Esophagus squamous epithelium (tissue), 4 donors: Measurements from ENCODE around the gene ENDOU.
A peak's percentile ranks its signal among the peaks of the same experiment; 100 is the strongest.

ENCODE experiments used
- CTCF ChIP-seq, 6 experiments: fragments of 450-650 bp in 4 of 6; fragments of 200-600 bp in 2 of 6; sonication (generic) in 2 of 6; IDR thresholded peaks; one replicate each; pipeline ENCODE4 v1.5.1; 2016 to 2019; ENCODE audit warnings: antibody characterized with exemption in 6 of 6, mild to moderate bottlenecking in 4 of 6, moderate library complexity in 4 of 6
- POLR2A ChIP-seq, 4 donors: fragments of 450-650 bp; IDR thresholded peaks; one replicate each; pipeline ENCODE4 v1.6.1; 2017; ENCODE audit warnings: antibody characterized with exemption in 4 of 4, mild to moderate bottlenecking in 4 of 4, moderate library complexity in 3 of 4

GRCh38 chr12:47686645-47687240 lies 38.5 kb downstream of the ENDOU start:
- TF ChIP-seq CTCF (IDR thresholded peaks at IDR 0.05) = peak in 5 of 6 experiments; percentile 33 to 60 (median 38)
- TF ChIP-seq POLR2A (IDR thresholded peaks at IDR 0.05) = no peak
